ENCODE data around the gene SLC39A9.

Gene SLC39A9

GRCh38 chr14:69424149-69424923 lies 25.8 kb downstream of the SLC39A9 start:
- Histone ChIP-seq H3K27me3 (ENCODE audit: insufficient read depth, insufficient read length) (no peaks in the 10 kb centered on the region), H3K36me3 (ENCODE audit: insufficient read depth, insufficient read length, low read length) (peaks cover 37% of the 10 kb centered on the region), H3K9me3 (ENCODE audit: insufficient read depth, low read length) (peaks cover 11% of the 10 kb centered on the region; the same call in 1 of the 2 replicates), H3K4me1 (ENCODE audit: insufficient read depth, insufficient read length) (no peaks in the 10 kb centered on the region), H3K4me3 (ENCODE audit: insufficient read length, low read depth) (no peak overlapping the region), H3K9ac (ENCODE audit: insufficient read length, low read depth) (no peak overlapping the region)
- TF ChIP-seq ZNF274 (IDR thresholded peaks at IDR 0.05; ENCODE audit: low read depth, low read length) (no peak), YY1 (IDR thresholded peaks at IDR 0.05; ENCODE audit: insufficient read depth, insufficient read length) (no peak), SUZ12 (IDR thresholded peaks at IDR 0.05; ENCODE audit: extremely low read depth, insufficient read depth, insufficient read length) (no peak)
- DNase-seq (ENCODE audit: low read depth, low spot score) = no peak

- TF ChIP-seq YY1 (IDR thresholded peaks at IDR 0.05; ENCODE audit: insufficient read depth, insufficient read length) (no peak), SUZ12 (IDR thresholded peaks at IDR 0.05; ENCODE audit: extremely low read depth, insufficient read depth, insufficient read length) (no peak), ZNF274 (IDR thresholded peaks at IDR 0.05; ENCODE audit: low read depth, low read length) (no peak)
- Histone ChIP-seq H3K4me1 (ENCODE audit: insufficient read depth, insufficient read length) (no peaks in the 10 kb centered on the region), H3K9ac (ENCODE audit: insufficient read length, low read depth) (no peak overlapping the region), H3K9me3 (ENCODE audit: insufficient read depth, low read length) (no peaks in the 10 kb centered on the region), H3K36me3 (ENCODE audit: insufficient read depth, insufficient read length, low read length) (peaks cover 37% of the 10 kb centered on the region), H3K27me3 (ENCODE audit: insufficient read depth, insufficient read length) (no peaks in the 10 kb centered on the region), H3K4me3 (ENCODE audit: insufficient read length, low read depth) (no peak overlapping the region)
- DNase-seq (ENCODE audit: low read depth, low spot score) = no peak
These were observed 29.1 kb downstream of the SLC39A9 start for GRCh38 chr14:69427596-69427995.

- Histone ChIP-seq H3K4me1 (ENCODE audit: insufficient read depth, insufficient read length) (no peaks in the 10 kb centered on the region), H3K9me3 (ENCODE audit: insufficient read depth, low read length) (no peaks in the 10 kb centered on the region), H3K27me3 (ENCODE audit: insufficient read depth, insufficient read length) (no peaks in the 10 kb centered on the region), H3K4me3 (ENCODE audit: insufficient read length, low read depth) (no peak overlapping the region), H3K36me3 (ENCODE audit: insufficient read depth, insufficient read length, low read length) (peaks cover 37% of the 10 kb centered on the region), H3K9ac (ENCODE audit: insufficient read length, low read depth) (no peak overlapping the region)
- no peak for TF ChIP-seq ZNF274 (IDR thresholded peaks at IDR 0.05; ENCODE audit: low read depth, low read length)
- TF ChIP-seq YY1 (IDR thresholded peaks at IDR 0.05; ENCODE audit: insufficient read depth, insufficient read length) = no peak
- TF ChIP-seq SUZ12 (IDR thresholded peaks at IDR 0.05; ENCODE audit: extremely low read depth, insufficient read depth, insufficient read length) = no peak
- no peak for DNase-seq (ENCODE audit: low read depth, low spot score)
These were observed 30.0 kb downstream of the SLC39A9 start for GRCh38 chr14:69428289-69428998.

- peaks cover 28% of the 10 kb centered on the region for H3K36me3 ChIP-seq (ENCODE audit: insufficient read depth, insufficient read length, low read length)
- no peaks in the 10 kb centered on the region for H3K4me1 ChIP-seq (ENCODE audit: insufficient read depth, insufficient read length)
- no peaks in the 10 kb centered on the region for H3K27me3 ChIP-seq (ENCODE audit: insufficient read depth, insufficient read length)
- no peak overlapping the region for H3K4me3 ChIP-seq (ENCODE audit: insufficient read length, low read depth)
- TF ChIP-seq YY1 (IDR thresholded peaks at IDR 0.05; ENCODE audit: insufficient read depth, insufficient read length) = no peak
- no peak for TF ChIP-seq ZNF274 (IDR thresholded peaks at IDR 0.05; ENCODE audit: low read depth, low read length)
- TF ChIP-seq SUZ12 (IDR thresholded peaks at IDR 0.05; ENCODE audit: extremely low read depth, insufficient read depth, insufficient read length) = no peak
- H3K9ac ChIP-seq (ENCODE audit: insufficient read length, low read depth) = no peak overlapping the region
- no peaks in the 10 kb centered on the region for H3K9me3 ChIP-seq (ENCODE audit: insufficient read depth, low read length)
- no peak for DNase-seq (ENCODE audit: low read depth, low spot score)
These were observed 31.2 kb downstream of the SLC39A9 start for GRCh38 chr14:69429643-69430042.

GRCh38 chr14:69430306-69430939 lies 31.9 kb downstream of the SLC39A9 start:
- Histone ChIP-seq H3K27me3 (ENCODE audit: insufficient read depth, insufficient read length) (no peaks in the 10 kb centered on the region), H3K9ac (ENCODE audit: insufficient read length, low read depth) (no peak overlapping the region), H3K4me1 (ENCODE audit: insufficient read depth, insufficient read length) (no peaks in the 10 kb centered on the region), H3K36me3 (ENCODE audit: insufficient read depth, insufficient read length, low read length) (peaks cover 21% of the 10 kb centered on the region), H3K9me3 (ENCODE audit: insufficient read depth, low read length) (no peaks in the 10 kb centered on the region), H3K4me3 (ENCODE audit: insufficient read length, low read depth) (no peak overlapping the region)
- TF ChIP-seq YY1 (IDR thresholded peaks at IDR 0.05; ENCODE audit: insufficient read depth, insufficient read length) (no peak), SUZ12 (IDR thresholded peaks at IDR 0.05; ENCODE audit: extremely low read depth, insufficient read depth, insufficient read length) (no peak), ZNF274 (IDR thresholded peaks at IDR 0.05; ENCODE audit: low read depth, low read length) (no peak)
- no peak for DNase-seq (ENCODE audit: low read depth, low spot score)

DNA sequence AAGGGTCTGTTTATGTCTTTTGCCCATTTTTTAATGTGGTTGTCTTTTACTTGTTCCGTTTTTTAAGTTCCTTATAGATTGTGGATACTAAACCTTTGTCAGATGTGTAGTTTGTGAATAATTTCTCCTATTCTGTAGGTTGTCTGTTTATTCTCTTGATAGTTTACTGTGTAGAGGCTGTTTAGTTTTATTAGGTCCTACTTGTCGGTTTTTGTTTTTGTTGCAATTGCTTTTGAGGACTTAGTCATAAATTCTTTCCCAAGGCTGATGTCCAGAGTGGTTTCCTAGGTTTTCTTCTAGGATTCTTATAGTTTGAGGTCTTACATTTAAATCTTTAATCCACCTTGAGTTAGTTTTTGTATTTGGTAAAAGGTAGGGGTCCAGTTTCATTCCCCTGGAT lies 33.9 kb downstream of the SLC39A9 start:
- TF ChIP-seq SUZ12 (IDR thresholded peaks at IDR 0.05; ENCODE audit: extremely low read depth, insufficient read depth, insufficient read length) (no peak), ZNF274 (IDR thresholded peaks at IDR 0.05; ENCODE audit: low read depth, low read length) (no peak), YY1 (IDR thresholded peaks at IDR 0.05; ENCODE audit: insufficient read depth, insufficient read length) (no peak)

More for the DNA sequence above, 33.9 kb downstream of the SLC39A9 start:
- no peak for DNase-seq (ENCODE audit: low read depth, low spot score)
- Histone ChIP-seq H3K4me3 (ENCODE audit: insufficient read length, low read depth) (no peak overlapping the region), H3K4me1 (ENCODE audit: insufficient read depth, insufficient read length) (no peaks in the 10 kb centered on the region), H3K36me3 (ENCODE audit: insufficient read depth, insufficient read length, low read length) (peaks cover 5% of the 10 kb centered on the region), H3K9ac (ENCODE audit: insufficient read length, low read depth) (no peak overlapping the region), H3K27me3 (ENCODE audit: insufficient read depth, insufficient read length) (no peaks in the 10 kb centered on the region), H3K9me3 (ENCODE audit: insufficient read depth, low read length) (no peaks in the 10 kb centered on the region)
